Stimulated activated CD4-positive, alpha-beta T cell treated with anti-CD3 and anti-CD28 coated beads, Interleukin-2, amount 100 ng/mL, for 24 hours (primary cell): Measurements from ENCODE around the gene REEP6.
"Not testable (repeated sequence)": the region's sequence is repeated elsewhere in the genome, so short reads cannot be mapped to it uniquely, and the experiment has no call there.

Experiments used
- DNase-seq, 2 donors: peaks; one replicate each; pipeline ENCODE4 v3.0.0-alpha.2; 2020

REEP6 gene

GRCh38 chr19:1526066-1526778 lies 35.2 kb downstream of the REEP6 start:
- no peak for DNase-seq

- DNase-seq: no peak
Observed at GRCh38 chr19:1526979-1527649, 36.1 kb downstream of the REEP6 start.

DNA sequence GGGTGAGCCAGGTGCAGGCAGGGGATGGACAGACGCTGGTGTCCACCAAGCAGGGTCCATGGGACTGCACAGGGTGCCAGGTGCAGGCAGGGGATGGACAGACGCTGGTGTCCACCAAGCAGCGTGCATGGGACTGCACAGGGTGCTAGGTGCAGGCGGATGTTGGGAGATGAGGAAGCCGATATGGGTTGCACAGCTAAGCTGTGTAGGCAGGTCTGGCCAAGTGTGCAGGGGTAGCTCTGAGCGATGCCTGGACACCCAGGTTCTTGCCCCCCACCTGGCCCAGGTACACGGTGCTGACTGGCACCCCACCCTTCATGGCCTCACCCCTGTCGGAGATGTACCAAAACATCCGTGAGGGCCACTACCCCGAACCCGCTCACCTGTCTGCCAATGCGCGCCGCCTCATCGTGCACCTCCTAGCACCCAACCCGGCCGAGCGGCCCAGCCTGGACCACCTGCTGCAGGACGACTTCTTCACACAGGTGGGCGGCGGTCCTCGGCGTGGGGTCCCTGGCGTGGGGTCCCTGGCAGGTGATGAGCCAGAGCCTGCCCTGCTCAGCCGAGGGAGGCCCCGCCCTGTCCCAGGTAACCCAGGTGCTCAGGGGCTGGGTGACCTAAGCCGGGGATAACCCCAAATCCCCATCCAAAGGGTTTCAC lies 36.8 kb downstream of the REEP6 start:
- no peak for DNase-seq

GRCh38 chr19:1528596-1529429 lies 37.8 kb downstream of the REEP6 start:
- DNase-seq: no peak

GRCh38 chr19:1529430-1529816 lies 38.4 kb downstream of the REEP6 start:
- DNase-seq: no peak

- DNase-seq: not testable (repeated sequence)
Observed at GRCh38 chr19:1530856-1531255, 39.9 kb downstream of the REEP6 start.

DNA sequence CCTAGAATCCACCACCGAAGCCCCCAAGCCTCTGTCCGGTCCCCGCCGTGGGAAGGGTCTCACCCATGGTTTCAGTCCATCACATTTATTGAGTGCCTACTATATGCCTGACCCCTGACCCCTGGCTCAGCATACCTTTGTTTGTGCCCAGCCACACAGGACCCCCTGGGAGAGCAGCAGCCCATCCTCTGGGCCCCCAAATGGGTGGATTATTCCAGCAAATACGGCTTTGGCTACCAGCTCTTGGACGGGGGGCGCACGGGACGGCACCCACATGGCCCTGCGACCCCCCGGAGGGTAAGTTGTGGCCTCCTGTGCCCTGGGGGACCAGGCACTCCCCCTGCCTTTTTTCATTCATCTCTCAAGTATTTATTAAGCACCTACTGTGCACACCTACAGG lies 40.6 kb downstream of the REEP6 start:
- DNase-seq: no peak

GRCh38 chr19:1532003-1532402 lies 41.0 kb downstream of the REEP6 start:
- no peak for DNase-seq

GRCh38 chr19:1533510-1534150 lies 42.6 kb downstream of the REEP6 start:
- DNase-seq: no peak

- DNase-seq: no peak
Observed at GRCh38 chr19:1534972-1535371, 44.0 kb downstream of the REEP6 start.

DNA sequence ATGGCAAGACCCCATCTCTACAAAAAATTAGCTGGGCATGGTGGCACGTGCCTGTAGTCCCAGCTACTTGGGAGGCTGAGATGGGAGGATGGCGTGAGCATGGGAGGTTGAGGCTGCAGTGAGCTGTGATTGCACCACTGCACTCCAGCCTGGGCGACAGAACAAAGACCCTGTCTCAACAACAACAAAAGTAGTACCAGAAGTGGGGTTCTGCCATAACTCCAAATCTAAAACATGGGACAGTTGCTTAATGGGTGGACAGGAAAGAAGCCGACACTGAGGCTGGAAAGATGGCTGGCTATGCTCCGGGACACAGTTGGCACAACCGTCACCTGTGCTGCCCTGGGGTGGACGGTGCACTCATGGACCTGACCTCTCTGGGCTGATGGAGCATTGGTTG lies 44.7 kb downstream of the REEP6 start:
- DNase-seq: not testable (repeated sequence)

- DNase-seq: no peak
Observed at GRCh38 chr19:1538978-1539377, 48.0 kb downstream of the REEP6 start.

GRCh38 chr19:1539749-1540148 lies 48.8 kb downstream of the REEP6 start:
- DNase-seq: not testable (repeated sequence)

GRCh38 chr19:1540365-1540925 lies 49.5 kb downstream of the REEP6 start:
- DNase-seq: no peak
